Epithelial cell of esophagus (primary cell): ENCODE data around the gene HDHD3.

Experiments
- DNase-seq: peaks from one replicate; pipeline ENCODE4 v3.0.0; 2010; ENCODE audit warnings: low read depth
- H3K4me3 ChIP-seq: 2 replicates; pipeline ENCODE4 v1.5.1; 2011; ENCODE audit warnings: mild to moderate bottlenecking, low read length, control low read depth
- TF ChIP-seq, protein P1 (sequence below): IDR thresholded peaks from 2 replicates; pipeline ENCODE4 v1.5.1; 2011; ENCODE audit warnings: low read depth, mild to moderate bottlenecking, low read length, control low read depth, inconsistent platforms; ENCODE audit not compliant: insufficient read depth; ENCODE audit errors: missing control alignments

Gene HDHD3

GRCh38 chr9:113375057-113376023 lies 1.4 kb downstream of the HDHD3 start:
- TF ChIP-seq, protein P1, sequence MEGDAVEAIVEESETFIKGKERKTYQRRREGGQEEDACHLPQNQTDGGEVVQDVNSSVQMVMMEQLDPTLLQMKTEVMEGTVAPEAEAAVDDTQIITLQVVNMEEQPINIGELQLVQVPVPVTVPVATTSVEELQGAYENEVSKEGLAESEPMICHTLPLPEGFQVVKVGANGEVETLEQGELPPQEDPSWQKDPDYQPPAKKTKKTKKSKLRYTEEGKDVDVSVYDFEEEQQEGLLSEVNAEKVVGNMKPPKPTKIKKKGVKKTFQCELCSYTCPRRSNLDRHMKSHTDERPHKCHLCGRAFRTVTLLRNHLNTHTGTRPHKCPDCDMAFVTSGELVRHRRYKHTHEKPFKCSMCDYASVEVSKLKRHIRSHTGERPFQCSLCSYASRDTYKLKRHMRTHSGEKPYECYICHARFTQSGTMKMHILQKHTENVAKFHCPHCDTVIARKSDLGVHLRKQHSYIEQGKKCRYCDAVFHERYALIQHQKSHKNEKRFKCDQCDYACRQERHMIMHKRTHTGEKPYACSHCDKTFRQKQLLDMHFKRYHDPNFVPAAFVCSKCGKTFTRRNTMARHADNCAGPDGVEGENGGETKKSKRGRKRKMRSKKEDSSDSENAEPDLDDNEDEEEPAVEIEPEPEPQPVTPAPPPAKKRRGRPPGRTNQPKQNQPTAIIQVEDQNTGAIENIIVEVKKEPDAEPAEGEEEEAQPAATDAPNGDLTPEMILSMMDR, result no peak
- peak; percentile 47 for DNase-seq
- H3K4me3 ChIP-seq, result peak overlapping the region; percentile 87

DNA sequence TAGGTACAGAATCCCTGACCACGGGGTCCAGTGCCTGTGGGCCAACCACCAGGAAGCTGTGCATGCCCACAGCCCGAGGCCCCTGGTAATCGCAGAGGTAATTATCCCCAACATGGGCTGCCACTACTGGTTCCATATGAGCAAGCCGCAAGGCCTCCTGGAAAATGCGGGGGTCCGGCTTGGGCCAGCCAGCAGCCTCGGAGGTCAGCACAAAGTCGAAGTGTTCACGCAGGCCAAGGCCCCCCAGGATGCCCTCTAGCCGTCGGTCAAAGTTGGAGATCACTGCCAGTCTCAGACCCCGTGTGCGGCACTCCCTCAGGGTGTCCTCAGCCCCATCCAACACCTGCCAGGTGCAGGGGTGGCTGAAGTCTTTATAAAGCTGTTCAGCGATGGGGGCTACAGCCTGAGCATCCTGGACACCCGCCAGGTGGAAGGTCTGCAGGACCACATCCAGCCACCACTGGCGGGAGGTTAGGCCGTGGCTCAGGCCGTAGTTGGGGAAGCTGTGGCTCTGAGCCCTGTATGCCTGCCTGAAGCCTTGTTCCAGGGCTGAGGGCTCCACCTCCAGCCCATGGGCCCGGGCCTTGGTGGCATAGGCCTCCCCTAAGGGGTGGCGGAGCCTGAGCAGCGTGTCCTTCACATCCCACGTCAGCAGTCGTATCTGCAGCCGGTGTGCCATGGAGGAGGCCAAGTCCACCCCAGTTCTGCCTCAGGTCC lies 3.0 kb downstream of the HDHD3 start:
- DNase-seq, result no peak
- TF ChIP-seq, protein P1, result no peak
- no peak overlapping the region for H3K4me3 ChIP-seq

GRCh38 chr9:113373256-113373655 lies 3.5 kb downstream of the HDHD3 start:
- DNase-seq, result no peak
- H3K4me3 ChIP-seq, result no peak overlapping the region
- TF ChIP-seq, protein P1, result no peak

GRCh38 chr9:113372059-113372458 lies 4.7 kb downstream of the HDHD3 start:
- DNase-seq, result no peak
- no peak overlapping the region for H3K4me3 ChIP-seq
- TF ChIP-seq, protein P1, result no peak

- TF ChIP-seq, protein P1, result no peak
These were observed 5.9 kb downstream of the HDHD3 start for GRCh38 chr9:113370806-113371325.

GRCh38 chr9:113369855-113370140 lies 7.0 kb downstream of the HDHD3 start:
- TF ChIP-seq, protein P1, result no peak
- H3K4me3 ChIP-seq, result no peak overlapping the region
- no peak for DNase-seq

More at GRCh38 chr9:113370806-113371325, 5.9 kb downstream of the HDHD3 start:
- H3K4me3 ChIP-seq, result no peak overlapping the region
- no peak for DNase-seq
